NCI-H82 treated with DMSO at 0.1 percent for 48 hours (cell line): Measurements from ENCODE around the gene LPGAT1.
A peak's percentile ranks its signal among the peaks of the same experiment; 100 is the strongest.
"Not testable (repeated sequence)": the region's sequence is repeated elsewhere in the genome, so short reads cannot be mapped to it uniquely, and the experiment has no call there.

Source experiments
- DNase-seq: peaks from one replicate; lab custom pipeline; 2025; ENCODE audit not compliant: unreplicated experiment; lab: John Stamatoyannopoulos, UW

LPGAT1 gene

GRCh38 chr1:211736351-211736915 lies 94.1 kb downstream of the LPGAT1 start:
- peak; percentile 88 for DNase-seq

DNA sequence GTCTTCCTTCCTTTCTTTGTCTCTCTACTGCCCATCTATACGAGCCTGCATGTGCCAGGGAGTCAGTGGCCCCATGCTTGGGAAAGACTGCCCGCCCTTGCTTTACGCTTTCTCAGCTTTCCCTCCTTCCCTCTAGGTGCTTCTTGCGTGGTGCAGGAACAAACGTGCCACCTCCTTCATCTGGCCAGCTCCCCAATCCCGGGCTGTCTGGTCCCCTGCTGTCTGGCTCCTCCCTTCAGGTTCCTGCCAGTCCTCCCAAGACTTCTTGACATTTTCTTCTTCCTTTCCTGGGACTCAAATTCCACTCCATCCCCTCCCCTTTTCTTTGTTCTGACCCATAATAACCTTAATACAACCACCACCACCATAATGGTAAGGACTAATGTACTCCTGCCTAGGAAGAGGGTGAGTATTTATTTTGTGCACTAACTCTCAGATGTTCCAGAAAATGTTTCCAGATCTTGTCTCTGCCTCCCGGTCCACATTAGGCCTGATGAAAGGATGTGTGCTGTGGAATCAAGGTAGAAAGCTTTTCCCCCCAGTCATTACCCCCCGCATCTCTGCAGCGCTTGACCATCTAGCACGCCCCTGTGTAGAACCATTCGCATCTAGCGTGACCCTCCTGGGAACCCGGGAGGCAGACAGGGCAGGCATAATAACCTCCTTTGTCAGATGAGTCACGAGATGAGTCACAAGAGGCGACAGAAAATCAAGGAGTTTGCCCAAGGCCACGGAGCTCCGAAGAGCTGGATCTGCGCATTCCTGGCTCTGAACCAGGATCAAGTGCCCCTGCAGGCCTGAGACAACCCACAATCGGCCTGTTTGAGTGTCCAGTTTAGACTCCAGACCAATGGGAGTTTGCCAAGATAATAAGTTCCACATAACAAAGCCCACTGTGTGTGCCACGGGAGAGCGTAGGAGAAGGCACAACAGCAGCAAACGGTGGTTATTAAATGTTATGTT lies 95.1 kb downstream of the LPGAT1 start:
- DNase-seq: no peak

DNA sequence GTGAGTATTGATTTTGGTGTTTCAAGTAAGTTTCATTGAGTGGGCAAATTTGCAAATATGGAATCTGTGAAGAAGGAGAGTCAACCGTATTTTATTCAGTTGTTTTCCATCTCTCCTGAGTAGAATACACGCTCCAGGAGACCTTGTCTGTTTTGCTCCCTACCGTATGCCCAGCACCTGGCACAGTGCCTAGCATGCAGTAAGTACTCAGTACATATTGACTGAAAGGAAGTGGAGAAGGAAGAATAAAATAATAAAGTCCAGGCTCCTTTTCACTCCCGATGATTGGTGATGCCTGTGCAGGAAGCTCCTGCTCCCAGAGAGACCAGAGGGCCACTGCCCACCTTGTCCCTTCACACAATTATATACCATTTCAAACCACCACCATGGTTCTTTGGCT lies 95.8 kb downstream of the LPGAT1 start:
- no peak for DNase-seq

- DNase-seq: no peak
Observed at GRCh38 chr1:211734359-211734758, 96.2 kb downstream of the LPGAT1 start.

DNA sequence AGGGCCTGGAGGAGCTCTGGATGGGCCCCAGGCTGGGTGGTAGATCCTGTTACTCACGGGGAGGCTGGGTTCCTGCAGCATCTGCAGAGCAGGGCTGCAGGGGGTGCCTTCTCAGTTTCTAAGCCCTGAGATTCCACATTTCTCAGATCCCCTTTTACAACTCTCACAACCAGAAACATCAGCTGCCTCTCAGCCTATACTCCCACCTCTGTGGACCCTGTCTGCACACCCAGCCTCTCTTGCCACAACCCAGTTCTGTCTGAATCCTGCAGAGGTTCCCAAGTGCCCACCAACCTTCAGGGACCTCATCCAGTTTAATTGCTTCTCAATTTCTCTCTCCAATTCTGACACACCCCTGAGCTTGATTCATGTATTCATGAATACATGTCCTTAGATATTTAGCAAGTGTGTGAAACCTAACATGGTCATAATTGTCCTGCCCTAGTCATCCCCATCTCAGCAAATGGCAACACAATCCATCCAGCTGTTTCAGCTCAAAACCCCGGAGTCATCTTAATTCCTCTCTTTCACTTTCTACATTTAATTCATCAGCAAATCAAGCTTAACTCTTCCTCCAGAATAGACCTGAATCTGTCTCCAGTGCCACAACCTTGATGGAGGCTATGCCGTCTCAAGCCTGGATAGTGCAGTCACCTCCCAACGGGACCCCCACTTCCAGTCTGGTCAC lies 98.1 kb downstream of the LPGAT1 start:
- DNase-seq: no peak

DNA sequence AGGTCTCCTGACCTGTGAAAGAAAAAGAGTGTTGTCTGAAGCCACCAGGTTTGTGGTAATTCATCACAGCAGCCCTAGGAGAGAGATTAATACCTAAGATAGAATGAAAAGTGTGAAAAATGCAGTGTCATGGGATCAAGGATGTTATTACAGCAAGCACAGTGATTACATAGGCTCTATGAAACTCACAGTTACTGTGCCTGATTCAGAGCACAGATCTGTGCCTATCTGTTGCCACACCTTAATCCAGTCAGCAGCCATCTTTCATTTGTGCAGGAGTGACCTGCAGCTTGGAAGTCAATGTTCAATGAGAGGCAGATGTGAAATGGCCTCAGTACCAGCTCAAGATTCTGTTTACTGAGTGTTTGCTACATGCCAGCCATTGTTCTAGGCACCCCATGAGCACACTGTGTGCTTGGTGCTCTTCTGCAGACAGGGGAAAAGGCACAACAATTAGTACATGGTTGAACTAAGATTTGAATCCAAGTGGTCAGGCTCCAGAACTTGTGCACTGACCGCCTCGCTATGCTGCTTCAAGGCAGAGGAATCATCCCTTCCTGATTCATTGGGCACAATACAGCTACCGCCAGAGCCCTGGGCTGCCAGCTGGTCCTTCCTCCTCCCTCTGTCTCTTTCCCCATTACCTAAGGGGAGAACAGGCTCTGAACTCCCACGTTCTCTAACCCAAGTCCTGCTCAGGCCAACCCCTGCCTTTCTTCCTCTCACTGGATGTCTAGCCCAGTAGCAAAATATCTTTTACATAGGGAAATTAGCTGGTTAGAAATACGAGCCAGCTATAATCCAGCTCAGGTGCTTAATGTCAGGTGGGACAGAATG lies 98.9 kb downstream of the LPGAT1 start:
- DNase-seq: no peak

DNA sequence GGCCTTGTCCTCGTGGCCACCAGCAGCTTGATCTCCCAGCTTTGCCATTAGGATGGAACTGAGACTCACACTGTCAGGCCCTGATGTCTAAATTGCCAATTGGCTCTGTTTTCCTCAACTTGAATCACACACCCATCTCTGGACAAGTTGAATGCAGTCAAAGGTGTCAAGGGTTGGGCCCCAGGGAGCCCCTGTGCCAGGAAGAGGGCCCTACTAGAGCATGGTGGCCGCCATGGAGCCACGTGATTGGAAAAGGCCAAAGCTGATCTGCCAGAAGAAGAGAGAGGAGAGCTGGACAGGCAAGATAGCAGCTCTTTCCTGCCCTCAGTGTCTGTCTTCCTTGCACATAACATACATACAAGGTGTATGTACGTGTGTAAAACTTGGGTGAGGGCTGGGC lies 100.2 kb downstream of the LPGAT1 start:
- DNase-seq: no peak

- no peak for DNase-seq
Observed at GRCh38 chr1:211729238-211729637, 101.3 kb downstream of the LPGAT1 start.

- no peak for DNase-seq
Observed at GRCh38 chr1:211726467-211726995, 104.0 kb downstream of the LPGAT1 start.

DNA sequence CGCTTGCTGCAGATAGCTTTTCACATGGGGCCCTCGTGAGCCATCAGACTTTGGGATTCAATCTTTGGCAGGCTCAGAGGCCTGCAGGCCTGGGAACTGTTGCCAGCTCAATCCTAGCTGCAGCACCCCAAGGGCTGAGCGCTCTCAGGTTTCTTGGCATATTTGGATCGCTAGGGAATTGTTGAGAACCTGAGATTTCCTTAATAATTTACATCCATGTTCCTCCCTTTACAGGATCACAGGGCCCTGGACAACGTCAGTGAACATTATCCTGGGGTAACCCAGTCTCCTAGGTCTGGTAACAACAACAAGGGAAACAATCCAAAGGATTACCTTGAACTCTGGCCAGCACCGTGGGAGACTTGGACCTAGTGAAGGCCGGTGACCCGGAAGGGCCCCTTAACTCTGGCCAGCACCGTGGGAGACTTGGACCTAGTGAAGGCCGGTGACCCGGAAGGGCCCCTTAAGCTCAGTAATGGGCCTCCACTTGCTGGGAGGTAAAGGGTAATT lies 105.8 kb downstream of the LPGAT1 start:
- no peak for DNase-seq

- DNase-seq: no peak
Observed at GRCh38 chr1:211723273-211723672, 107.3 kb downstream of the LPGAT1 start.

DNA sequence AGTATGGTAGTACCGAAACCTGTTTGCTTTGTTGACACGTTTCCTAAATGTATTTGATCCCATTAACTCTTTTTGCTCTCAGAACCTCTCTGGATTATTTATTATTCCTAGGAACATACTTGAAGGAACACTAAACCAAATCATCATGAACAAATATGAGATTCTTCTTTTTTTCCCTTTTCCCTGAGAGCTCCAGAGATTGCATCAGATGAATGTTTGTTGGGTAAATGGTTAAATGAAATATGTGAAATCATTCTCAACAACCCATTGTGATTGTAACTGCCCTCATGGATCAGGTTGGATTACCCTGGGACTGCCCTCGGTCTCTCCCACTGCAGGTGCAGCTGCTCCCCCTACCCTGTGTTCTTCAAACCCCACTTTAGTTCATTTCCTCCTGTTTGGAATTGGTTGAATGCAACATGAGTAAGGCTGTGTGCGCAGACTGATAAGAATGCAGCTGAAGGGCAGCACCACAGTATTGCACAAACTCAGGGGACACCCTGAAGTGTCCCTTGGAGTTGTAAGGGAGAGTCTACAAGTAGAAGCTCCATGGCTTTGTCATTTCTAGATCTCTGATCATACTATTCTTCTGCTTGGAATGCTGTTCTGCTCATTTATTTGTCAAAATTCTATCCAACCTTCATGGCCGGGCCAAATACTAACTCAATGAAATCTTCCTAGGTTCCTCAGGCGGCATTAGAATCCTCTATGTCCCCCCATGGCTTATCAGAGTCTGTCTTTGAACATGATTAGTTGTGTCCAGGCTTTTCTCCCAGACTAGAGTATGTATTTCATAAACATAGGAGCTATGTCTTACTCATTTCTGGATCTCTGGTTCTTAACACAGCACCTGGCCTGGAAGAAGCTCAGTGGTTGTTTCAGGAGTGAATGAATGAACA lies 108.0 kb downstream of the LPGAT1 start:
- DNase-seq: no peak

- not testable (repeated sequence) for DNase-seq
Observed at GRCh38 chr1:211716555-211716954, 114.0 kb downstream of the LPGAT1 start.

DNA sequence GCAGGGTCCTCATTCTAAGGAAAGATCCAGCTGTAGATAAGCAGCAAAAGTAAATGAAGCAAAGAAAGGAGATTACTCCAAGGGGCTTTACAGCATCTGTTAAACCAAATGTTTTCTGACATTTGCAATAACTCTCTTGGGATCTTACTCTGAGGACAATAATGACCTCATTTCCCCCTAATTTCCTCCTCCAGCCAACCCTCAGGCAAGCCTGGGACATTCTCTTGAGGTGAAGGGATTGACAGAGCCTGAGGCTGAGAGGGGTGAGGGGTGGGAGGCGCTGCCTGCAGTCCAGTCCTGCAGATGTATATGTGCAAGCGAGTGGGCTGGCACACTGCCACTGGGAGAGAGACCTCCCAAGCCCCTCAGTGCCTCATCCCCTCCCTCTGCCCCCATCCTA lies 114.6 kb downstream of the LPGAT1 start:
- peak; percentile 95 for DNase-seq

- DNase-seq: no peak
Observed at GRCh38 chr1:211714154-211714553, 116.4 kb downstream of the LPGAT1 start.

GRCh38 chr1:211713231-211713630 lies 117.3 kb downstream of the LPGAT1 start:
- DNase-seq: no peak

DNA sequence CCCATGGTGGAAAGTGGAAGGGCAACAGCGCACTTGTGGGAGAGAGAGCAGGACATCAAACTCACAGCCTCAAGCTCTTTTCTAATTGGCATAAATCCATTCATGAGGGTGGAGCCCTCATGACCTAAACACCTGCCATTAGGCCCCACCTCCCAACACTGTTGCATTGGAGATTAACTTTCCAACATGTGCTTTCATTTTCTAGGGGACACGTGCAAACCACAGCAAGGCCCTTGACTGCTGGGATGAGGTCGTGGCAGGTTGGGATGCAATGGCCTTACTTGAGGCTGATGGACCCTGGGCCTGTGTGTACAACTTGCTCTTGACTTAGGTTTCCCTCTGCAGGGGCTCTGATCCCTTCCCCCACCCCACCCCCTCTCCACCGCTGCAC lies 119.3 kb downstream of the LPGAT1 start:
- no peak for DNase-seq

GRCh38 chr1:211710566-211711314 lies 119.8 kb downstream of the LPGAT1 start:
- no peak for DNase-seq

DNA sequence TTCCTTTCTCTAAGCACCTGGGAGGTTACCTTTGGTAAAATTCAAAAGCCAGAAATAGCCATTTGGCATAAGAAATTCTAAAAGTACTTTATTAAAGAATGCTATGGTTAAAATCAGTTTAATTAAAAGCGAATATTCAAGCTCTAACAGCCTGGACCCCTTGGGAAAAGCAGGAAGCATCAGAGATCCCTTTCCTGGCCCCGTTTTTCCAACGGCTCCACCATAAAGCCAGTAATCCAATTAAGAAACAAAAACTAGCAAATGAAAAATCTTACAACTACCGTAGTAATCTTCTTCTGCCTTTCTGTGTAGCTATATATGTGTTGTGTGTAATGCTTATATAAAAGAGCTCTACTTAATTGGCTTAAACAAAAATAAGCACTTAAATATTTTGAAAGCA lies 121.6 kb downstream of the LPGAT1 start:
- DNase-seq: peak; percentile 57
